C4-2B (cell line): ENCODE measurements around the gene RNF144B.

Source experiments
- H3K27ac ChIP-seq: fragments of 450-650 bp; 2 replicates; pipeline ENCODE4 v1.5.1; 2017
- ZFX ChIP-seq: fragments of 450-650 bp; IDR thresholded peaks from 2 replicates; pipeline ENCODE4 v1.6.1; 2017
- TF ChIP-seq, protein P1 (sequence below): fragments of 450-650 bp; conservative IDR thresholded peaks from 2 replicates; pipeline ENCODE4 v1.5.1; 2017; ENCODE audit warnings: mild to moderate bottlenecking

RNF144B gene

DNA sequence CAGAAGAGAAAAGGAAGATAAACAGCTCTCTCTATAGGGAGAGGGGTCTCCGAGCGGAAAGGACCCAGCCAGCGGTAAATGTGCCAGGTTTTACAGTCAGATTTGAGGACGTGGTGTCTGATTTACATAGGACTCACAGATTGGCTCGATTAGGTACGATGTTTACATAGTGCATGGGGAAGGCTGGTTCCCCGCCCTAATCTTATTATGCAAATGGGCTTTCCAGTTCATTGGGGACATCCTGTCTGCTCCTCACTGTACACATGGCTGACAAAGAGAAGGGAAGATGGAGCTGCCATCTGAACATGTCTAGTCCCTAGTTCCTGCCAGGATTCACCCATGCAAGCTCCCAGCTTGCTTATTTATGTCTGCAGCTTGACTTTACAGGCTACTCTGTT, 119.9 kb downstream of the RNF144B start:
- H3K27ac ChIP-seq: no peak overlapping the region
- no peak for TF ChIP-seq ZFX
- TF ChIP-seq, protein P1, sequence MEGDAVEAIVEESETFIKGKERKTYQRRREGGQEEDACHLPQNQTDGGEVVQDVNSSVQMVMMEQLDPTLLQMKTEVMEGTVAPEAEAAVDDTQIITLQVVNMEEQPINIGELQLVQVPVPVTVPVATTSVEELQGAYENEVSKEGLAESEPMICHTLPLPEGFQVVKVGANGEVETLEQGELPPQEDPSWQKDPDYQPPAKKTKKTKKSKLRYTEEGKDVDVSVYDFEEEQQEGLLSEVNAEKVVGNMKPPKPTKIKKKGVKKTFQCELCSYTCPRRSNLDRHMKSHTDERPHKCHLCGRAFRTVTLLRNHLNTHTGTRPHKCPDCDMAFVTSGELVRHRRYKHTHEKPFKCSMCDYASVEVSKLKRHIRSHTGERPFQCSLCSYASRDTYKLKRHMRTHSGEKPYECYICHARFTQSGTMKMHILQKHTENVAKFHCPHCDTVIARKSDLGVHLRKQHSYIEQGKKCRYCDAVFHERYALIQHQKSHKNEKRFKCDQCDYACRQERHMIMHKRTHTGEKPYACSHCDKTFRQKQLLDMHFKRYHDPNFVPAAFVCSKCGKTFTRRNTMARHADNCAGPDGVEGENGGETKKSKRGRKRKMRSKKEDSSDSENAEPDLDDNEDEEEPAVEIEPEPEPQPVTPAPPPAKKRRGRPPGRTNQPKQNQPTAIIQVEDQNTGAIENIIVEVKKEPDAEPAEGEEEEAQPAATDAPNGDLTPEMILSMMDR: no peak

DNA sequence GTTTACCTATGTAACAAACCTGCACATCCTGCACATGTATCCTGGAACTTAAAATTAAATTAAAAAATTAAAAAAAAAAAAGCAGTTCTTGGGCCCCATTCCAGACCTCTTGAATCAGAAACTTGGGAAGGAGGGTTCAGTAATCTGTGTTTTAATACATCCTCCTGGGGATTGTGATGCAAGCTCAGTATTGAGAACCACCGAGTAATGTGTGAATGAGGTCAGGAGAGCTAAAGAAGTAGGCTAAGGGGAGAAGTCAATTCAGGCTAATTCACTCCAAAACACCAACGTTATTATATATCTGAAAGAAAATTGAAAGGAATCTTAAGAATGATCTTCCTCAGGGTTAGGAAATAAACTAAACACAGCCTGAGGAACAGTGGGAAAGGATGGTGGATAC, 120.4 kb downstream of the RNF144B start:
- H3K27ac ChIP-seq: no peak overlapping the region

DNA sequence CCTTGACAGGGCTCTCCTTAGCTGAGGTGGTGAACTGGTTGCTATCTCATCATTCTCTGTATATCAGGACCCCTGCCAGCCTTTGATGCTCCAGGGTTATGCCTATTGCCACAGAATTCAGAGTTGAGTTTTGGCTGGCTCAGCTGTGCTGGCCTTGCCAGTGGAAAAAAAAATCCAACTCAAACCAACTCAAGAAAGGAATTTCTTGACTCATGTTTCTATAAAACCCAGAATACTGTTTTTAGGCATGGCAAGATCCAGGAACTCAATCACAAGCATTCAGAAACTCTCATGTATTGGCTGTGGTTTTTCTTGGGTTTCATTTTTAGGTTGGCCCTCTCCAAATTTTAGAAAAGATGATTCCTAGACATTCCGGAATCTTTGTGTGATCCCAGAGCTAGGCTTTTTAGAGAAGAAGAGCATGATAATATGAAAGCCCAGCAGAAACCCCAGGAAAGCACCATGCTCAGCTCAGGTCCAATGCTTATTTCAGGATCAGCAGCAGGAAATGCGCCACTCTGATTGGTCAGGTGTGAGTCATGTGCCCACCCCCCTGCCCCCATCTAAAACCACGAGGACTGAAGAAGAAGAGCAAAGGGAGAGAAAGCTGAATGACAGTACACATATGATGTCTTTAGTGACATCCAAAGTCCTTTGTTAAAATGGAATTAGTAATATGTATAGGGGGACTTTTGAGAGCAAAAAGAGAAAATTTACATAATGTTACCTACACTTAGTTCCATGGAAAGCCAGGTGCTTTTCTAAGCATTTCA, 122.9 kb downstream of the RNF144B start:
- H3K27ac ChIP-seq: no peak overlapping the region
- no peak for TF ChIP-seq ZFX
- TF ChIP-seq, protein P1: no peak

More for the DNA sequence above, 120.4 kb downstream of the RNF144B start:
- TF ChIP-seq ZFX: no peak
- TF ChIP-seq, protein P1: no peak

DNA sequence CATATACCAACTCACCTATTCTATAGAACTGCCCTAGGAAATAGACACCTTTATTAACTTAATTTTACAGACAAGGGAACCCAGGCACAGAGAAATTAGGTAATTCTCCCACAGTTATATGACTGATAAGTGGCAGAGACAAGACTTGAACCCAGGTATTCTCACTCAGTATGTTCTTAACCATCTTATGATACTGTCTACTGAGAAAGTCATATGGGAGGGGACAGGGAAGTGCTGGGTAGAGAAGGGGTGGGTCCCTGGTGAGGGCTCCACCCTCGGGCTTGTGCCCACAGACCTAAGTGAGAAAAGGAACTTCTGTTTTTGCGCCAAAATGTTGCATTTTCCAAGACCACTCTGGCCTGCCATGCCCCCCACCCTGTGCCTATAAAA, 123.5 kb downstream of the RNF144B start:
- TF ChIP-seq ZFX: no peak
- no peak overlapping the region for H3K27ac ChIP-seq

DNA sequence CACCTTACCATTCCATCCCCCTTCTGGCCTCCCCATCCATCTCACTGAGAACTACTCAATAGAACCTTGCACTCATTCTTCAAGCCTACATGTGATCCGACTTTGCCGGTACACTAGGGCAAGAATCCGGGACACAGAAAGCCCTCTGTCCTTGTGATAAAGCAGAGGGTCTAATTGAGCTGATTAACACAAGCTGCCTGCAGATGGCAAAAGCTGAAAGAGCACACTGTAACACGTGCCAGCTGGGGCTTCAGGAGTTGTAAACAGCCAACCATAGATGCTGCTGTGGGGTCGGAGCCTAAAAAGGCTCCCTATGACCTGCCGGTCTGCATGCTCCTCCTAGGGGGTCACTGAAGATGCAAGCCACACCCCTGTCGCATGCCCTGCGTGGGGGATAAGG, 124.1 kb downstream of the RNF144B start:
- H3K27ac ChIP-seq: no peak overlapping the region
- TF ChIP-seq ZFX: no peak
- TF ChIP-seq, protein P1: no peak

DNA sequence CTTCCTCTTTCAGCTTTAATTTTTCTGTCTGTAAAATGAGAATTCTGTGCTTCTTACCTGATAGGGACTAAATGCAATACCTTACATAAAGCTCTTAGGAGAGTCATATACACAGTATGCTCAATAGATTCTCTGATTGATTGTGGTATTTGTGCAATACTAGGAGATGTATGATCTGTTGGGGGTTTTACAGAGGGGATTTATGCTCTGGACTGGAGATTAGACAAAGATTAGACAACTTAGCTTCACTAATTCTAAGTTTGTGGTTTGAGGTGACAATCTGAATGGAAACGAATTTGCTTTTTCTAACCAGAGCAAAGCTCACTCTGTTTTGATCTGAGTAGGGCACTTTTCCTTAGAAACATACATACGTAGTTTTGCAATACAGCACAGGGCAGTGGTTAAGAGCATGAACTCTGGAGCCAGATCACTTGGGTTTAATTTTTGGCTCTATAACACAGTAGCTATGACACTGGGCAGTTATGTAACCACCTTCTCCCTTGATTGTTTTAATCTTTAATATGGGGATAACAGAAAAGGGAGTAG, 126.2 kb downstream of the RNF144B start:
- no peak overlapping the region for H3K27ac ChIP-seq
- TF ChIP-seq, protein P1: no peak
- TF ChIP-seq ZFX: no peak

DNA sequence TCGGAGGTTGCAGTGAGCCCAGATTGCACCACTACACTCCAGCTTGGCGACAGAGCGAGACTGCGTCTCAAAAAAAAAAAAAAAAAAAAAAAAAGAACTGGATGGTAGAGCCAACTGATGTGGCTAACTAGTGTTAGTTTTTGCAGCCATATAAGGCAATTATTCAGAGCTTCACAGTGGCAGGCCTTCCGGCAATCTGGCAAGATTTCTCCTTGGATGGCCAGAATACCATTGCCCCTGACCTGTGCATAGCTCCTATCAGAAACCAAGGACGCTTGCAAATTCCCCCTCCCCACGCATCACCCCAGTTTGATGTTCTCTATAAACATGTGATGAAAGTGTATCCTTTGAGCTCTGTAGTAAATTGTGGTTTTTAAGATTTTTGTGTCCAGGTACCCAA, 127.0 kb downstream of the RNF144B start:
- TF ChIP-seq, protein P1: no peak
- no peak for TF ChIP-seq ZFX

DNA sequence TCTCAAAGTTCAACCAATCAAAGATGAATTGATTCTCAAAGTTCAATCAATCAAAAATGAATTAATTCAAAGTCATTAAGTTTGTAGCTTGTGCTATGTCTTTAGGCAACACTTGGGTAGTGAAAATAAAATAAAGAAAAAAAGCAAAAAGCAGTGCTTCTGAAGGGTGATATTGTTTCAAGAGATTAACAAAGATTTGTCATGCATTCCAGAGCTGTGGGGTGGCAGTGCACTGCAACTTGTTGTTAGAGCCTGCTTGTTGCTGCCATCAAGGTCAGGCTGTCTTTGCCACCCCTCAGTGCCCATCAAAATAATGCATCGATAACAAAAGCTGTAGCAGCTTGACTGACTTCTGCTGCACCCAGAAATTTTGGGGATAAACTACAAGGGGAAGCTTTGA, 128.6 kb downstream of the RNF144B start:
- no peak overlapping the region for H3K27ac ChIP-seq
- TF ChIP-seq, protein P1: no peak
- TF ChIP-seq ZFX: no peak

More for the DNA sequence above, 127.0 kb downstream of the RNF144B start:
- no peak overlapping the region for H3K27ac ChIP-seq
